ENCODE data around the gene GATA5.

The GATA5 gene

DNA sequence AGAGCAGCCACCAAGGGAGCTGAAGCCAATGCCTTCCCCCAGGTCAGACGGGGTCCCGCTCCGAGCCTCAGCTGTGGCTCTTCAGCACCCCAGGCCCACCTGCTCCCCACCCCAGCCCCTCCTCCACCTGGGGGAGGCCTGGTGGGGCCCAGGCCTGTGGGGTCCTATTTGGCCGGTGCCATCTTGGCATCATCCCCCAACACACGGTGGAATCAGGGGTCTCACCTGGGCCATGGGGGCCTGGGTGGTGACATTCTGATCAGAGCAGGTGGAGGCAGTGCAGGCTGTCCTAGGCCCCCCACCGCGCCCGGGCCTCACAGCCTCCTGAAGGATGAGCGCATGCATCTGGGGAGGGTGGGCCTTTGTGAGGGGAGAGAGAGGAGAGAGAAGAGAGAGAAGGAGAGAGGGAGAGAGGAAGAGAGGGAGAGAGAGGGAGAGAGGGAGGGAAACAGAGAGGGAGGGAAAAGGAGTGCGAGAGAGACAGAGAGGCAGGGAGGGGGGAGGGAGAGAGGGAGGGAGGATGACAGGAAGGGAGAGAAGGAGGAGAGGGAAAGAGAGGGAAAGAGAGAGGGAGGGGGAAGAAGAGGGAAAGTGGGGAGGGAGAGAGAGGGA lies 24.5 kb downstream of the GATA5 start:
- no peak for DNase-seq

GRCh38 chr20:62449951-62450691 lies 25.7 kb downstream of the GATA5 start:
- no peak for DNase-seq

GRCh38 chr20:62448788-62449187 lies 27.0 kb downstream of the GATA5 start:
- DNase-seq = no peak

GRCh38 chr20:62448038-62448437 lies 27.8 kb downstream of the GATA5 start:
- DNase-seq = no peak

DNA sequence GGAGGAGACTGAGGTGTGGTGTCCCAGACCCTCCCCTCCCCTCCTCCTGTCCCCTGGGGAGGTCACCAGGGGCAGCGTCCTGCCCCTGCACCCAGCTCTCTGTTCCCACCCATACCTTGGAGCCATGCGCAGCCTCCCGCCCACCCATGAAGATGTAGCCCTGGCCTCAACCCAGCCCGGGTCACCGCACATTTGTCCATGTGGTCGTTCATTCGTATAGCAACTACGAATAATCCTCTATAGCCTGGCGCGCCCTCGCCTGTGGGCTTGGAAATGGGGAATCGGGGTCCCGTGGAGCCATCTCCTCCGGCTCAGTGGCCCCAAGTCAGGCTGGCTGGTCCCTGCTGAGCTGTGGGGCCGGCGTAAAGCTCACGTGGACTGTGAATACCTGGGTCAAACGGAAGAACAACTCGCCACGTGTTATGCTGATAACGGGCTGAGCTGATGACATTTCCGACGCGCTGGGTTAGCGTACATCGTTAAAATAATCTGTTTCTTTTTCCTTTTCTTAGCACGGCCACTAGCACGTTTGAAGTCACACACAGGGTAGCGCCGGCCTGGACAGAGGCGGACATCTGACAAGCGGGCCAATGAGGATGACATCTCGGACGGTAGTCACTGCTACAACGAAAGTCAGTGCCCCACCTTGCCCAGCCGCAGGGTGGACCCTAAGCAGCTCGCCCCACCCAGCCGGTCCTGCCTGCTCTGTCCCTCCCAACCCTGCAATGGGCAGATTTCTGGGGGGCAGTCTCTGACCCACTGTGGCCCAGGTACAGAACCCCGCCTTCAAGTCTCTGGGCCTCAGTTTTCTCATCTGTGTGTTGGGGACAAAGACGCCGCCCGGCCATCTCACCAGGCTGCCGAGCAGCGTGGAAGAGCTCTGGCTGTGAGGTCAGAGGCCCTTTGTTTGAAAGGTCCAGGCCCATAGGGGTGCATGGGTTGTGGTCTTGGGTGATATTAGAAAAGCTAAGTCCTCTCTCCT lies 28.6 kb downstream of the GATA5 start:
- no peak for DNase-seq

- no peak for DNase-seq
Observed at GRCh38 chr20:62446481-62446880, 29.3 kb downstream of the GATA5 start.

GRCh38 chr20:62445553-62446340 lies 30.0 kb downstream of the GATA5 start:
- no peak for DNase-seq

- no peak for DNase-seq
Observed at GRCh38 chr20:62444286-62444685, 31.5 kb downstream of the GATA5 start.

DNA sequence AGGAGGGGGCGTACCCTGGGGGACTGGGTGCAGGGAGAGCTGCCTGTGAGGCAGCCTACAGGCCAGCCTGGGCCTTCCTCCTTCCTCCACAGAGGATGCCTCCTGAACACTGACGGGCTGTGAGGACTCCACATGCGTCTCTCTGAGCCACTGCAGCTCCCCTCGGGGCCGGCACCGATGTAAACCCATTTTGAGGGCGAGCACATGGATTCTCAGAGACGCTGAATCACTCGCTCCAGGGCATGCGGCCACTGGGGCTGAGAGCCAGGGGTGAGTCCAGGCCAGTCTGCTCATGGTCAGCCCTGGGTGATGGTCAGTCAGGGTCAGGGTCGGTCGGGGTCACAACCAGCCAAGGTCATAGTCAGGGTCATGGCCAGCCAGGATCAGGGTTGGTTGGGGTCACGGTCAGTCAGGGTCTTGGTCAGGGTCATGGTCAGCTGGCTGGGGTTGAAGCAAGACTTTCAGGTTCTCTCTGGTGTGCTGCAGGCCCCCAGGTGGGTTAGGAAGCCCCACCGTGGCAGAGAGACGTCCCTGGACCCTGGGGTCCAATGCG lies 33.7 kb downstream of the GATA5 start:
- DNase-seq = no peak

- DNase-seq = no peak
Observed at GRCh38 chr20:62439218-62439617, 36.6 kb downstream of the GATA5 start.

DNA sequence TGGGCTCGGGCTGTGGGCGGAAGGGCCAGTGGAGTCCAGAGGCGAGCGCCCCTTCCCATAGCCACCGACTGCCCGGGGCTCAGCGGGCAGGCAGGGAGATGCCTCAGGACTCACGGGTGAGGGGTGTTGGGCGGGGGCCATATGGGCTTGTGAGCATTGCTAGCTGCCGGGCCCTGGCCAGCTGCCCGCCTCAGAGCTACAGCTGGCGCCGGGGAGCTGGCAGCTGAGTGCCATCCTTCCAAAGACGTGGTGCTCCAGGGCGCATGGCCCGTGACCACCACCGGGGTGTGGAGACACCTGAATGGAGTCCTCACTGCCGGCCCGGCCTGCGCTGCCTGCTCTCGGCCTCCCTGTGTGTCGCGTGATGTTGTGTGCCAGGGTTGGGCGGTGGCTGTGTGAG lies 37.9 kb downstream of the GATA5 start:
- no peak for DNase-seq

DNA sequence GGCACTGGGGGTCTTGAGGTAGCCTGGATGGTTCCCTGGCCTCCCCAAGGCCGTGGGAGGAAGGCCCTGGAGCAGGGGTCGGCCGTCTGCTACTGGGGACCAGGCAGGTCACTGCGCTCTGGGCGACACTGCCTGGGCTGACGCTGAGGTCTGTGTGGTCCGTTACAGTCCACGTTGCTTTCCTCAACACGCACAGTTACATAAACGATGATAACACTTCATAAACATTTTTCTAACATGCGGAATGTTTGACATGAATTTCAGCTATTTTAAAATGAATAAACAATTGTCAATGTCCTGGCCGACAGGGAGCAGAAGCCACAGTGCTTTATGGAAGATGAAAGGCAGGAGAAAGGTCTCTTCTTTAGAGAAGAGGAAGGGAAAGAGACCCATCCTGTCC lies 38.3 kb downstream of the GATA5 start:
- no peak for DNase-seq

- DNase-seq = no peak
Observed at GRCh38 chr20:62436692-62437091, 39.1 kb downstream of the GATA5 start.

DNA sequence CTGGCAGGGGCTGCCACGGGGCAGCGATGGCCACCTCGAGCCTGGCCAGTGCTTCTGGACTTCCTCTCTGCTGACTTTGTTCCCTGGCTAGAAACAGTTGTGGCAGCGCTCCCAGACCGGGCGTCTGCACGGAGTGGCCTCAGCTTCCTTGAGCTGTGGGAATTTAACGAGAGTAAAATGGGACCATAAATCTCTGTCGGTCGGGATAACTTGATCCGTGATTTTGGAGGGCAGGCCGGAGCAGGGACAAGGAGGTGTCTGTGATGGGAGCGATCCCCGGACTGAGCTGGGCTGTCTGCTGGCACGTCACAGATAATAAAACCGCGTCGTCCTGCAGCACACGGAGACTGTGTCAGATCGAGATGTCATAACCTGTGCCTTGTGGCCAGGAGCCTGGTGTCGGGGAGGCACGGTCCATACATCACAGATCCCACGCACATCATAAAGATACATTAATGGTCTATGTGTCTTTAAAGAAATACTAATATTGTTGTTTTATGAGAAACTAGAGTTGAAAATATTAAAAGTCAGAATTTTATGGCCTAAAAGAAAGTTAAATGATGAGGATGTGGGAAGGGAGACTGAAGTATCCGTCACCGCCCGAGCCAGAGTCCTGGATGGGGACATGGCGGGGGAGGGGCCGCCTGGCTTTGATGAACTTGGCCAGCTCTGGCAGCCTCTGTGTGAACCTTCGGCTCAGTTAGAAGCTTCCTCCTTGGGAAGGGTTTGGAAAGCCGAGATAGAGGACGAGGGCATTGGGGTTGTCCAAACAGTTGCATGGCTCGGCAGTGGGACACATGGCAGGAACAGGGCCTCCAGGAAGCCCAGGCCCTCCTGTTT lies 41.9 kb downstream of the GATA5 start:
- no peak for DNase-seq

DNA sequence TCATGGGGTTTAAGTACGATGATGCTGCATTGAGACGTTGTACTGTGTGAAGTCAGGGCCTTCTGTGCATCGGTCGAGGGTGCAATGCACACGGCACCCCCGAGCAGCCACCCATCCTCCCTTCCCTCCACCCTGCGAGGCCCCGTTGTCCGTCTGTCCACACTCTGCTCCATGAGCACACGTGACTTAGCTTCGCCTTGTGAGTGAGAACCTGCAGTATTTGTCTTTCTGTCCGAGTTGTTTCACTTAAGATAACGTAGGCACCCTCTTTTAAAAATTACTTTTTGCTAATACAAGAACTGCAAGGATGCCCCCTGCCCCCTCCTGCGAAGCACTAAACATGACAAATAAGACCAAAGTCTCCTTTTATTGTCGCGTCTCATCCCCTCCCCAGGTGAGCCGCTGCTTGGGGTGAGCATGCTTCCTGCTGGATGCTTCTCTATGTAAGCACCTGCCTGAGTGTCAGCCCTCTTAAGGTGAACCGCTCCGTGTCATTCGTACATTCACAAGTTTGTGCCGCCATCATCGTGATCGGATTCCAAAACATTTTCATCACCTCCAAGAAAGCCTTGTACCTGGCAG lies 44.8 kb downstream of the GATA5 start:
- no peak for DNase-seq

GRCh38 chr20:62430311-62430853 lies 45.4 kb downstream of the GATA5 start:
- no peak for DNase-seq

DNA sequence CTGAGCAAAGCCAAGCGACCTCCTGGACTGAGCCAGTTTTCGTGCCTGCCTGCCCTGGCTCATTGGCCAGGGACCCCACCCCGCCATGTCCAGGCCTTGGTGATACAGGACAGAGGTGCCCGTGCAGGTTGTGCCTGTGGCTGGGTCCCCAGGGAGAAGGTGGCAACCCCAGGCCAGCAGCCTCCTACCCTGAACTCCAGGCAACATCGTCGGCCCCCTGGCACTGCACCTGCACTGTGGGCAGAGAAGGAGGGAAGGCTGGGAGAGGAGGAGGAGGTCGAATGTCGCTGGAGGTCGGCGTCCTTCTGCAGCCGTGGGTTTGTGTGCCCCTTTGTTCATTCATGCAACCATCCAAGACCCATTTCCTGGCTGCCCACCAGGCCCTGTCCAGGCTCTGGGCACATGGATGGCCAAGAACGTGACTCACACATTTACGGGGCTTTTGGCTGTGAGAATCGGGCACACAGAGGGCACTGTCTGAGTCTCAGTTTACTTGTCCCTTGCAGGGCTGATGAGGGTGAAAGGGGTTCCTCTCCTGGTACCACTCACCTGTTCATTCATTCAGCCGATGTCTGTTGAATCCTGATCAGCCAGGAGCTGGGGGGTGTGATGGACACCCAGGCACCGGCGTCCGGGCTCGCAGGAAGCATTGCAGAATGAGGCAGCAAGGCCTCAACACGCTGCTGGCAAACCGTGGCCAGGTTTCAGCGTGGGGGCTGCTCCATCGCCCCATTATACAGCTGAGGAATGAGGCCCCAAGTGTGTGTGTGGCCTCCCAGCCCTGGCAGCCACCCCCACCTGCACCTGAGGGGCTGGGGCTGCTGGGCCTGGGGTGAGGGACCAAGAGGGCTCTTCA lies 46.1 kb downstream of the GATA5 start:
- DNase-seq = no peak

GRCh38 chr20:62428396-62429295 lies 47.1 kb downstream of the GATA5 start:
- DNase-seq = no peak

DNA sequence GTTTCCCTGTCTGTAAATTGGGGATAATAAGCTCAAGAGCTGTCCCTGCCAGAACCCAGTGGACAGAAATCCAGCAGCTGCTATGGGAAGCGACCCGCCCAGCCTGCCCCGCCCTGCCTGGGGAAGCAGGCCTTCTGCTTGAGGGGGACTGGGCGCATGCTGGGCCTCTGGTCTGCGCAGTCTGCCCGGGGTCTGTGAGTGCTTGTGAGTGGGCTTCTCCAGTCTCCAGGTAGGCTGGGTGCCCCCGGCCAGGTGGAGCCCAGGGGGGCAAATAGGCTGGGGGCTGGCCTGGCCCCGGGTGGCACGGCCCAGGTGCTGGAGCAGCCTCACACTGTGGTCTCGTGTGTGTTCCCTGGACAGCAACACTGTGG lies 47.8 kb downstream of the GATA5 start:
- no peak for DNase-seq

All from activated CD8-positive, alpha-beta memory T cell treated with anti-CD3 and anti-CD28 coated beads for 24 hours (primary cell).